DND-41 (cell line): ENCODE measurements around the gene SERINC3.

Experiments
- ATAC-seq: fragments of 200-7000 bp; cut with Tn5 transposase; 3 replicates; pipeline ENCODE4 v1.9.1; 2021; ENCODE audit warnings: low read depth; ENCODE audit not compliant: insufficient read depth
- DNase-seq: peaks from one replicate; pipeline ENCODE4 v3.0.0-alpha.2; 2020
- H2AFZ ChIP-seq: 2 replicates; pipeline ENCODE4 v1.6.0; 2012; ENCODE audit warnings: low read depth, low read length
- H3K27ac ChIP-seq: 2 replicates; pipeline ENCODE4 v1.5.1; 2012; ENCODE audit warnings: low read length, inconsistent platforms
- H3K27me3 ChIP-seq: fragments of 200-600 bp; sonication (generic); 2 replicates; pipeline ENCODE4 v1.6.0; 2012; ENCODE audit warnings: low read length, mild to moderate bottlenecking, inconsistent platforms; ENCODE audit not compliant: insufficient read depth, poor library complexity
- H3K36me3 ChIP-seq: 2 replicates; pipeline ENCODE4 v1.5.1; 2012; ENCODE audit warnings: low read length, inconsistent platforms; ENCODE audit not compliant: insufficient read depth
- H3K4me1 ChIP-seq: 2 replicates; pipeline ENCODE4 v1.5.1; 2012; ENCODE audit warnings: mild to moderate bottlenecking, low read length; ENCODE audit not compliant: insufficient read depth
- H3K4me2 ChIP-seq: 2 replicates; pipeline ENCODE4 v1.6.0; 2012; ENCODE audit warnings: mild to moderate bottlenecking, moderate library complexity, low read length, inconsistent platforms; ENCODE audit not compliant: insufficient read depth
- H3K4me3 ChIP-seq, 2 experiments: fragments of 200-600 bp in 1 of 2; shearing (Covaris generic) in 1 of 2; 2 replicates each; pipeline ENCODE4 v1.5.1; 2012 to 2016; ENCODE audit warnings: inconsistent platforms in 2 of 2, low read length in 2 of 2, mild to moderate bottlenecking in 2 of 2, low read depth in 1 of 2, moderate library complexity in 1 of 2
- H3K79me2 ChIP-seq: 2 replicates; pipeline ENCODE4 v1.6.0; 2012; ENCODE audit warnings: low read length, inconsistent platforms; ENCODE audit not compliant: insufficient read depth
- H3K9ac ChIP-seq: 2 replicates; pipeline ENCODE4 v1.6.0; 2012; ENCODE audit warnings: low read depth, mild to moderate bottlenecking, inconsistent platforms, low read length, moderate library complexity
- H3K9me3 ChIP-seq: 2 replicates; pipeline ENCODE4 v1.5.1; 2012; ENCODE audit warnings: low read length, moderate library complexity, mild to moderate bottlenecking, inconsistent platforms; ENCODE audit not compliant: insufficient read depth, severe bottlenecking
- H4K20me1 ChIP-seq: 2 replicates; pipeline ENCODE4 v1.6.0; 2012; ENCODE audit warnings: low read length; ENCODE audit not compliant: insufficient read depth
- CTCF ChIP-seq: IDR thresholded peaks from 2 replicates; pipeline ENCODE4 v1.5.1; 2012; ENCODE audit warnings: borderline replicate concordance, low read length, moderate library complexity, mild to moderate bottlenecking; ENCODE audit not compliant: poor library complexity, severe bottlenecking; ENCODE audit errors: extremely low read depth
- EZH2 ChIP-seq: IDR thresholded peaks from 3 replicates; pipeline ENCODE4 v1.6.1; 2012; ENCODE audit warnings: borderline replicate concordance, low read depth, mild to moderate bottlenecking, moderate library complexity, low read length, inconsistent platforms; ENCODE audit not compliant: severe bottlenecking

SERINC3 gene

GRCh38 chr20:44532981-44533331 is 11.1 kb upstream of the SERINC3 start:
- no peaks in the 10 kb centered on the region for H3K9me3 ChIP-seq
- H3K36me3 ChIP-seq, result no peaks in the 10 kb centered on the region
- H3K4me1 ChIP-seq, result peaks cover 24% of the 10 kb centered on the region
- H3K9ac ChIP-seq, result no peak overlapping the region
- no peaks in the 10 kb centered on the region for H4K20me1 ChIP-seq
- H3K79me2 ChIP-seq, result no peaks in the 10 kb centered on the region
- no peak overlapping the region for H2AFZ ChIP-seq
- ATAC-seq (peak; percentile 71), DNase-seq (peak; percentile 59)
- TF ChIP-seq EZH2 (no peak), CTCF (no peak)
- H3K4me2 ChIP-seq, result peak overlapping the region; percentile 100; the same call in 1 of the 2 replicates
- H3K27me3 ChIP-seq, result peaks cover 40% of the 10 kb centered on the region
- H3K4me3 ChIP-seq, result no peak overlapping the region
- H3K27ac ChIP-seq, result no peak overlapping the region

GRCh38 chr20:44532259-44532980 is 10.6 kb upstream of the SERINC3 start:
- Histone ChIP-seq H3K4me2 (peak overlapping the region; percentile 100), H3K27ac (no peak overlapping the region), H3K79me2 (no peaks in the 10 kb centered on the region), H3K36me3 (no peaks in the 10 kb centered on the region), H2AFZ (peak overlapping the region; percentile 98), H3K9me3 (no peaks in the 10 kb centered on the region), H3K27me3 (peaks cover 43% of the 10 kb centered on the region), H3K4me1 (peaks cover 24% of the 10 kb centered on the region), H4K20me1 (no peaks in the 10 kb centered on the region), H3K9ac (peak overlapping the region; percentile 52), H3K4me3 (peak overlapping the region; percentile 25 to 77; a peak in 3 of 4 replicates)
- no peak for ATAC-seq
- no peak for DNase-seq
- no peak for TF ChIP-seq CTCF
- peak; percentile 13 for TF ChIP-seq EZH2

GRCh38 chr20:44528309-44528708 is 6.4 kb upstream of the SERINC3 start:
- H3K9me3 ChIP-seq, result no peaks in the 10 kb centered on the region
- H3K79me2 ChIP-seq, result no peaks in the 10 kb centered on the region
- no peaks in the 10 kb centered on the region for H4K20me1 ChIP-seq
- H3K4me3 ChIP-seq, result no peak overlapping the region
- no peak overlapping the region for H2AFZ ChIP-seq
- no peak overlapping the region for H3K27ac ChIP-seq
- DNase-seq, result no peak
- no peak for ATAC-seq
- H3K4me2 ChIP-seq, result no peak overlapping the region
- no peak for TF ChIP-seq EZH2
- no peak overlapping the region for H3K9ac ChIP-seq
- H3K36me3 ChIP-seq, result no peaks in the 10 kb centered on the region
- H3K27me3 ChIP-seq, result peaks cover 29% of the 10 kb centered on the region
- peaks cover 24% of the 10 kb centered on the region for H3K4me1 ChIP-seq

- Histone ChIP-seq H3K27me3 (peaks cover 23% of the 10 kb centered on the region), H3K9me3 (no peaks in the 10 kb centered on the region), H3K4me3 (no peak overlapping the region), H3K4me1 (peaks cover 23% of the 10 kb centered on the region), H3K79me2 (no peaks in the 10 kb centered on the region), H4K20me1 (no peaks in the 10 kb centered on the region), H2AFZ (no peak overlapping the region), H3K4me2 (no peak overlapping the region), H3K9ac (no peak overlapping the region), H3K27ac (no peak overlapping the region), H3K36me3 (no peaks in the 10 kb centered on the region)
- DNase-seq (no peak), ATAC-seq (no peak)
- no peak for TF ChIP-seq CTCF
- no peak for TF ChIP-seq EZH2
Observed at GRCh38 chr20:44527716-44528199, 5.9 kb upstream of the SERINC3 start.
